HepG2 (cell line): ENCODE results near the gene TIFAB. TPM values are rescaled to one million over a fixed set of nuclear protein-coding genes. Genes with fewer than 3 reads are reported as not detected.

Experiments used
- ATAC-seq: fragments of 200-7000 bp; cut with Tn5 transposase; 3 replicates; pipeline ENCODE4 v1.9.1; 2020; ENCODE audit warnings: mild to moderate bottlenecking, moderate library complexity
- BruUV-seq: library from RNA; stranded (reverse); fragments of 400-500 nt; replicated peaks from 2 replicates; lab custom pipeline; 2021; lab: Mats Ljungman, UMichigan
- CTCF ChIA-PET: fragments of 300-600 bp; formaldehyde crosslinking; extraction: SDS; loops from one replicate; lab custom pipeline; 2021; ENCODE audit warnings: low total read pairs, inconsistent platforms, low intra/inter-chr PET ratio; lab: Yijun Ruan, JAX
- POLR2A ChIA-PET: fragments of 350-600 bp; sonication (Branson Sonifier 250); formaldehyde crosslinking; loops from one replicate; lab custom pipeline; 2020; ENCODE audit warnings: antibody characterized with exemption, inconsistent platforms; lab: Yijun Ruan, JAX
- DNase-seq: peaks from one replicate; pipeline ENCODE4 v3.0.0-alpha.2; 2015; ENCODE audit warnings: low spot score
- FAIRE-seq: peaks from 3 replicates; lab custom pipeline; 2011; peaks lifted over from hg19 to GRCh38; lab: Jason Lieb, UNC
- H2AFZ ChIP-seq: one replicate; pipeline ENCODE4 v1.6.1; 2011; ENCODE audit warnings: low read length, inconsistent platforms
- H3K27ac ChIP-seq: fragments of 300-600 bp; 3 replicates; pipeline ENCODE4 v1.8.0; 2011; ENCODE audit warnings: mixed run types, mild to moderate bottlenecking, mixed read lengths, low read length, inconsistent platforms; ENCODE audit not compliant: insufficient read depth; ENCODE audit errors: extremely low read length
- H3K27me3 ChIP-seq, 2 experiments: fragments of 200-600 bp in 1 of 2; 2 replicates in 1 of 2; 3 replicates in 1 of 2; pipeline versions ENCODE4 v1.6.0 to v1.8.0; 2011; ENCODE audit warnings: low read length in 2 of 2, mild to moderate bottlenecking in 2 of 2, moderate library complexity in 2 of 2, inconsistent platforms in 1 of 2; ENCODE audit not compliant: insufficient read depth in 2 of 2, control insufficient read depth in 1 of 2
- H3K36me3 ChIP-seq, 2 experiments: fragments of 200-600 bp in 1 of 2; replicated peaks in 1 of 2; 2 replicates in 1 of 2; 3 replicates in 1 of 2; pipeline versions ENCODE4 v1.5.1 to v1.8.0; 2011; ENCODE audit warnings: low read length in 2 of 2, inconsistent platforms in 1 of 2; ENCODE audit not compliant: insufficient read depth in 2 of 2, control insufficient read depth in 1 of 2
- H3K4me1 ChIP-seq: 2 replicates; pipeline ENCODE4 v1.5.1; 2012; ENCODE audit warnings: low read length, inconsistent platforms; ENCODE audit not compliant: insufficient read depth
- H3K4me2 ChIP-seq: 2 replicates; pipeline ENCODE4 v1.6.0; 2011; ENCODE audit warnings: low read depth, low read length, inconsistent platforms
- H3K4me3 ChIP-seq, 3 experiments: fragments of 200-600 bp in 1 of 3; sonication (generic), shearing (Covaris generic) in 1 of 3; replicated peaks in 1 of 3; 2 replicates each; pipeline ENCODE4 v1.5.1; 2011 to 2016; ENCODE audit warnings: low read length in 3 of 3, inconsistent platforms in 2 of 3, low read depth in 2 of 3, mild to moderate bottlenecking in 2 of 3, control low read depth in 1 of 3, mixed read lengths in 1 of 3; ENCODE audit not compliant: insufficient read depth in 1 of 3
- H3K79me2 ChIP-seq: one replicate; pipeline ENCODE4 v1.6.1; 2011; ENCODE audit warnings: low read length, inconsistent platforms; ENCODE audit not compliant: insufficient read depth
- H3K9ac ChIP-seq: 2 replicates; pipeline ENCODE4 v1.6.0; 2011; ENCODE audit warnings: mild to moderate bottlenecking, low read depth, low read length, inconsistent platforms; ENCODE audit not compliant: insufficient read depth
- H3K9me3 ChIP-seq: 2 replicates; pipeline ENCODE4 v1.5.1; 2012; ENCODE audit warnings: mild to moderate bottlenecking, low read length
- H4K20me1 ChIP-seq: 2 replicates; pipeline ENCODE4 v1.6.0; 2011; ENCODE audit warnings: inconsistent platforms, mild to moderate bottlenecking, low read length, moderate library complexity; ENCODE audit not compliant: insufficient read depth
- DNMT1 ChIP-seq: sonication (generic); formaldehyde crosslinking; IDR thresholded peaks from 2 replicates; pipeline ENCODE4 v1.5.1; 2020; ENCODE audit warnings: mild to moderate bottlenecking, missing genetic modification reagents
- DR1 ChIP-seq: sonication (generic); formaldehyde crosslinking; IDR thresholded peaks from 2 replicates; pipeline ENCODE4 v1.8.0; 2021; ENCODE audit warnings: mild to moderate bottlenecking, missing genetic modification reagents, inconsistent platforms
- KMT2B ChIP-seq: IDR thresholded peaks from 2 replicates; pipeline ENCODE4 v1.6.1; 2016; ENCODE audit warnings: missing genetic modification reagents, missing compliant biosample characterization
- NKX3-1 ChIP-seq: sonication (generic); formaldehyde crosslinking; IDR thresholded peaks from 2 replicates; pipeline ENCODE4 v1.5.0; 2020; ENCODE audit warnings: missing genetic modification reagents
- SMAD3 ChIP-seq: sonication (generic); formaldehyde crosslinking; IDR thresholded peaks from 2 replicates; pipeline ENCODE4 v1.4.0; 2020; ENCODE audit warnings: missing genetic modification reagents
- WGBS: methylation state at CpG from one replicate; pipeline ENCODE4 v1.1.6; 2017; ENCODE audit warnings: low lambda C conversion rate; 5-methylcytosine and 5-hydroxymethylcytosine counted together
- in situ Hi-C: cut with HindIII; loops from 2 replicates; pipeline ENCODE4 v1.10.0; 2017; ENCODE audit warnings: low pct_unique_long_range_greater_than_20kb; ENCODE audit not compliant: extremely low pct_ligation_motif_present
- intact Hi-C: fragments of 100-400 bp; cut with micrococcal nuclease; formaldehyde crosslinking; loops from one replicate; pipeline ENCODE4 v1.10.0; 2022; ENCODE audit not compliant: unreplicated experiment
- polyA plus RNA-seq, 8 experiments: library from polyadenylated mRNA; depleted of rRNA in 3 of 8; stranded (reverse) in 7 of 8; unstranded in 1 of 8; fragments of >200 nt; fragmentation: Illumina TruSeq in 4 of 8; extraction: Trizol in 4 of 8; gene quantifications; 2 replicates each; pipeline versions ENCODE4 v1.2.1 to v1.2.3, GENCODE V29; 2011 to 2016; ENCODE audit warnings: low read depth in 4 of 8, missing spikeins in 1 of 8, mixed read lengths in 1 of 8; ENCODE audit not compliant: insufficient read depth in 1 of 8
- total RNA-seq, 5 experiments: library from RNA; depleted of rRNA; stranded (reverse); fragments of >200 nt; fragmentation: Illumina TruSeq; extraction: Trizol; gene quantifications; 2 replicates each; pipeline ENCODE4 v1.2.3, GENCODE V29; 2016; ENCODE audit warnings: low read depth in 1 of 5
- TF ChIP-seq, protein P1 (sequence below): sonication (generic); formaldehyde crosslinking; IDR thresholded peaks from 2 replicates; pipeline ENCODE4 v1.5.0; 2020; ENCODE audit warnings: mild to moderate bottlenecking, missing genetic modification reagents
- TF ChIP-seq, protein P2 (sequence below): sonication (generic); formaldehyde crosslinking; IDR thresholded peaks from 2 replicates; pipeline ENCODE4 v1.5.1; 2020; ENCODE audit warnings: missing genetic modification reagents, mild to moderate bottlenecking, borderline replicate concordance
- TF ChIP-seq, protein P3 (sequence below): IDR thresholded peaks from 2 replicates; pipeline ENCODE4 v1.6.1; 2018; ENCODE audit warnings: missing genetic modification reagents
- TF ChIP-seq, protein P4 (sequence below): sonication (generic); formaldehyde crosslinking; IDR thresholded peaks from 2 replicates; pipeline ENCODE4 v1.4.0; 2020; ENCODE audit warnings: missing genetic modification reagents, mild to moderate bottlenecking, borderline replicate concordance
- TF ChIP-seq, protein P5 (sequence below), 2 experiments: IDR thresholded peaks; 2 replicates each; pipeline ENCODE4 v1.6.1; 2011 to 2012; ENCODE audit warnings: low read length in 2 of 2, borderline replicate concordance in 1 of 2, low read depth in 1 of 2, mild to moderate bottlenecking in 1 of 2, moderate library complexity in 1 of 2

TIFAB gene
- total and polyA plus RNA-seq, 2 of the 13 experiments (the other 11 are each of a cell fraction or from before 2014, with no cell fraction given), result not detected

DNA sequence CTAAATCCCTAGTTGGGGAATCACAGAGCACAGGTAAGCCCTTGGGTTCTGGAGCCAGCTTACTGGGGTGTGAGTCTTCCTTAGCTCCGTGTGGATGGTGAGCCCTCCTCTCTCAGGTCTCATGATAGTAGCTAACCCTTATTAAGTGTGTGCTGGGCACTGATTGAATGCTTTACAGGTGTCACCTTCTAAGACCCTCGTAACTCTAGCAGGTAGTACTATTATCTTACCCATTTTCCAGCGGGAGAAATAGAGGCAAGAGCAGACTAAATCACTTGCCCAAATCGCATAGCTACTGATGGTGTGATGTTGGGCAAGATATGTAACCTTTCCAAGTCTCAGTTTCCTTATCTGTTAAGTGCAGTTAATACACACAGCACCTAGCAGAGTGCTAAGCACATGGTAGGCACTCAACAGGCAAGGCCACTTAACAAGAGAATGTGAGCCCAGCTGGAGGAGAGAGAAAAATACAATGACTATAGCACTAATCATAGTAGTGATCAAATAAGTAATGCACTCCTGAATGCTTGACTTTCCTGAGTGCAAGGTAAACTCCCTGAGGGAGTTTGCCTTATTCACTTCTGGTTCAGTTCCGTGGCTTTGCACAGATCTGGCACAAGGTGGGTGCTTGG is 4.7 kb downstream of the TIFAB start, which contains the start of gene DCANP1:
DCANP1 (minus strand) TSS at position 51 of the 632 bp plus-strand sequence. CDS start 240 bp downstream, outside the sequence.
- Histone ChIP-seq H3K4me3 (no peak within 1 kb of the TSS), H3K36me3 (no peaks in the 10 kb centered on the region), H2AFZ (no peak within 1 kb of the TSS), H3K4me1 (no peaks in the 10 kb centered on the region), H3K4me2 (no peak within 1 kb of the TSS), H4K20me1 (no peaks in the 10 kb centered on the region), H3K27me3 (peaks cover 5 to 56% of the 10 kb centered on the region in 2 experiments; a peak in 4 of 5 replicates), H3K27ac (no peak within 1 kb of the TSS), H3K9ac (no peak within 1 kb of the TSS), H3K9me3 (no peaks in the 10 kb centered on the region), H3K79me2 (no peaks in the 10 kb centered on the region)
- CTCF ChIA-PET, result no interaction called here
- no peak for FAIRE-seq
- BruUV-seq, result no TSS peak
- POLR2A ChIA-PET, result no interaction called here
- in situ Hi-C loops, result no loop called here
- no peak for ATAC-seq
- intact Hi-C loops, result no loop called here
- DNase-seq, result no peak
- 11% methylated on average over 5 of the region's 5 CpGs for WGBS
- TF ChIP-seq DR1 (CRISPR knock-in tag) (no peak), KMT2B (CRISPR knock-in tag) (no peak), SMAD3 (CRISPR knock-in tag) (no peak), DNMT1 (CRISPR knock-in tag) (no peak), NKX3-1 (CRISPR knock-in tag) (no peak)
- TF ChIP-seq, protein P1, sequence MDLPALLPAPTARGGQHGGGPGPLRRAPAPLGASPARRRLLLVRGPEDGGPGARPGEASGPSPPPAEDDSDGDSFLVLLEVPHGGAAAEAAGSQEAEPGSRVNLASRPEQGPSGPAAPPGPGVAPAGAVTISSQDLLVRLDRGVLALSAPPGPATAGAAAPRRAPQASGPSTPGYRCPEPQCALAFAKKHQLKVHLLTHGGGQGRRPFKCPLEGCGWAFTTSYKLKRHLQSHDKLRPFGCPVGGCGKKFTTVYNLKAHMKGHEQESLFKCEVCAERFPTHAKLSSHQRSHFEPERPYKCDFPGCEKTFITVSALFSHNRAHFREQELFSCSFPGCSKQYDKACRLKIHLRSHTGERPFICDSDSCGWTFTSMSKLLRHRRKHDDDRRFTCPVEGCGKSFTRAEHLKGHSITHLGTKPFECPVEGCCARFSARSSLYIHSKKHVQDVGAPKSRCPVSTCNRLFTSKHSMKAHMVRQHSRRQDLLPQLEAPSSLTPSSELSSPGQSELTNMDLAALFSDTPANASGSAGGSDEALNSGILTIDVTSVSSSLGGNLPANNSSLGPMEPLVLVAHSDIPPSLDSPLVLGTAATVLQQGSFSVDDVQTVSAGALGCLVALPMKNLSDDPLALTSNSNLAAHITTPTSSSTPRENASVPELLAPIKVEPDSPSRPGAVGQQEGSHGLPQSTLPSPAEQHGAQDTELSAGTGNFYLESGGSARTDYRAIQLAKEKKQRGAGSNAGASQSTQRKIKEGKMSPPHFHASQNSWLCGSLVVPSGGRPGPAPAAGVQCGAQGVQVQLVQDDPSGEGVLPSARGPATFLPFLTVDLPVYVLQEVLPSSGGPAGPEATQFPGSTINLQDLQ (CRISPR knock-in tag), result no peak
- TF ChIP-seq, protein P2, sequence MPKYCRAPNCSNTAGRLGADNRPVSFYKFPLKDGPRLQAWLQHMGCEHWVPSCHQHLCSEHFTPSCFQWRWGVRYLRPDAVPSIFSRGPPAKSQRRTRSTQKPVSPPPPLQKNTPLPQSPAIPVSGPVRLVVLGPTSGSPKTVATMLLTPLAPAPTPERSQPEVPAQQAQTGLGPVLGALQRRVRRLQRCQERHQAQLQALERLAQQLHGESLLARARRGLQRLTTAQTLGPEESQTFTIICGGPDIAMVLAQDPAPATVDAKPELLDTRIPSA (CRISPR knock-in tag), result no peak
- TF ChIP-seq, protein P3, sequence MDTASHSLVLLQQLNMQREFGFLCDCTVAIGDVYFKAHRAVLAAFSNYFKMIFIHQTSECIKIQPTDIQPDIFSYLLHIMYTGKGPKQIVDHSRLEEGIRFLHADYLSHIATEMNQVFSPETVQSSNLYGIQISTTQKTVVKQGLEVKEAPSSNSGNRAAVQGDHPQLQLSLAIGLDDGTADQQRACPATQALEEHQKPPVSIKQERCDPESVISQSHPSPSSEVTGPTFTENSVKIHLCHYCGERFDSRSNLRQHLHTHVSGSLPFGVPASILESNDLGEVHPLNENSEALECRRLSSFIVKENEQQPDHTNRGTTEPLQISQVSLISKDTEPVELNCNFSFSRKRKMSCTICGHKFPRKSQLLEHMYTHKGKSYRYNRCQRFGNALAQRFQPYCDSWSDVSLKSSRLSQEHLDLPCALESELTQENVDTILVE (CRISPR knock-in tag), result no peak
- TF ChIP-seq, protein P4, sequence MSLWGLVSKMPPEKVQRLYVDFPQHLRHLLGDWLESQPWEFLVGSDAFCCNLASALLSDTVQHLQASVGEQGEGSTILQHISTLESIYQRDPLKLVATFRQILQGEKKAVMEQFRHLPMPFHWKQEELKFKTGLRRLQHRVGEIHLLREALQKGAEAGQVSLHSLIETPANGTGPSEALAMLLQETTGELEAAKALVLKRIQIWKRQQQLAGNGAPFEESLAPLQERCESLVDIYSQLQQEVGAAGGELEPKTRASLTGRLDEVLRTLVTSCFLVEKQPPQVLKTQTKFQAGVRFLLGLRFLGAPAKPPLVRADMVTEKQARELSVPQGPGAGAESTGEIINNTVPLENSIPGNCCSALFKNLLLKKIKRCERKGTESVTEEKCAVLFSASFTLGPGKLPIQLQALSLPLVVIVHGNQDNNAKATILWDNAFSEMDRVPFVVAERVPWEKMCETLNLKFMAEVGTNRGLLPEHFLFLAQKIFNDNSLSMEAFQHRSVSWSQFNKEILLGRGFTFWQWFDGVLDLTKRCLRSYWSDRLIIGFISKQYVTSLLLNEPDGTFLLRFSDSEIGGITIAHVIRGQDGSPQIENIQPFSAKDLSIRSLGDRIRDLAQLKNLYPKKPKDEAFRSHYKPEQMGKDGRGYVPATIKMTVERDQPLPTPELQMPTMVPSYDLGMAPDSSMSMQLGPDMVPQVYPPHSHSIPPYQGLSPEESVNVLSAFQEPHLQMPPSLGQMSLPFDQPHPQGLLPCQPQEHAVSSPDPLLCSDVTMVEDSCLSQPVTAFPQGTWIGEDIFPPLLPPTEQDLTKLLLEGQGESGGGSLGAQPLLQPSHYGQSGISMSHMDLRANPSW, result no peak
- TF ChIP-seq, protein P5, sequence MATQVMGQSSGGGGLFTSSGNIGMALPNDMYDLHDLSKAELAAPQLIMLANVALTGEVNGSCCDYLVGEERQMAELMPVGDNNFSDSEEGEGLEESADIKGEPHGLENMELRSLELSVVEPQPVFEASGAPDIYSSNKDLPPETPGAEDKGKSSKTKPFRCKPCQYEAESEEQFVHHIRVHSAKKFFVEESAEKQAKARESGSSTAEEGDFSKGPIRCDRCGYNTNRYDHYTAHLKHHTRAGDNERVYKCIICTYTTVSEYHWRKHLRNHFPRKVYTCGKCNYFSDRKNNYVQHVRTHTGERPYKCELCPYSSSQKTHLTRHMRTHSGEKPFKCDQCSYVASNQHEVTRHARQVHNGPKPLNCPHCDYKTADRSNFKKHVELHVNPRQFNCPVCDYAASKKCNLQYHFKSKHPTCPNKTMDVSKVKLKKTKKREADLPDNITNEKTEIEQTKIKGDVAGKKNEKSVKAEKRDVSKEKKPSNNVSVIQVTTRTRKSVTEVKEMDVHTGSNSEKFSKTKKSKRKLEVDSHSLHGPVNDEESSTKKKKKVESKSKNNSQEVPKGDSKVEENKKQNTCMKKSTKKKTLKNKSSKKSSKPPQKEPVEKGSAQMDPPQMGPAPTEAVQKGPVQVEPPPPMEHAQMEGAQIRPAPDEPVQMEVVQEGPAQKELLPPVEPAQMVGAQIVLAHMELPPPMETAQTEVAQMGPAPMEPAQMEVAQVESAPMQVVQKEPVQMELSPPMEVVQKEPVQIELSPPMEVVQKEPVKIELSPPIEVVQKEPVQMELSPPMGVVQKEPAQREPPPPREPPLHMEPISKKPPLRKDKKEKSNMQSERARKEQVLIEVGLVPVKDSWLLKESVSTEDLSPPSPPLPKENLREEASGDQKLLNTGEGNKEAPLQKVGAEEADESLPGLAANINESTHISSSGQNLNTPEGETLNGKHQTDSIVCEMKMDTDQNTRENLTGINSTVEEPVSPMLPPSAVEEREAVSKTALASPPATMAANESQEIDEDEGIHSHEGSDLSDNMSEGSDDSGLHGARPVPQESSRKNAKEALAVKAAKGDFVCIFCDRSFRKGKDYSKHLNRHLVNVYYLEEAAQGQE (IDR thresholded peaks at IDR 0.05; ENCODE audit: borderline replicate concordance in 1 of 2, low read depth in 1 of 2, low read length in 2 of 2), result no peak
